ENCODE measurements around the gene EPN1.
A peak's percentile ranks its signal among the peaks of the same experiment; 100 is the strongest.

EPN1 gene

DNA sequence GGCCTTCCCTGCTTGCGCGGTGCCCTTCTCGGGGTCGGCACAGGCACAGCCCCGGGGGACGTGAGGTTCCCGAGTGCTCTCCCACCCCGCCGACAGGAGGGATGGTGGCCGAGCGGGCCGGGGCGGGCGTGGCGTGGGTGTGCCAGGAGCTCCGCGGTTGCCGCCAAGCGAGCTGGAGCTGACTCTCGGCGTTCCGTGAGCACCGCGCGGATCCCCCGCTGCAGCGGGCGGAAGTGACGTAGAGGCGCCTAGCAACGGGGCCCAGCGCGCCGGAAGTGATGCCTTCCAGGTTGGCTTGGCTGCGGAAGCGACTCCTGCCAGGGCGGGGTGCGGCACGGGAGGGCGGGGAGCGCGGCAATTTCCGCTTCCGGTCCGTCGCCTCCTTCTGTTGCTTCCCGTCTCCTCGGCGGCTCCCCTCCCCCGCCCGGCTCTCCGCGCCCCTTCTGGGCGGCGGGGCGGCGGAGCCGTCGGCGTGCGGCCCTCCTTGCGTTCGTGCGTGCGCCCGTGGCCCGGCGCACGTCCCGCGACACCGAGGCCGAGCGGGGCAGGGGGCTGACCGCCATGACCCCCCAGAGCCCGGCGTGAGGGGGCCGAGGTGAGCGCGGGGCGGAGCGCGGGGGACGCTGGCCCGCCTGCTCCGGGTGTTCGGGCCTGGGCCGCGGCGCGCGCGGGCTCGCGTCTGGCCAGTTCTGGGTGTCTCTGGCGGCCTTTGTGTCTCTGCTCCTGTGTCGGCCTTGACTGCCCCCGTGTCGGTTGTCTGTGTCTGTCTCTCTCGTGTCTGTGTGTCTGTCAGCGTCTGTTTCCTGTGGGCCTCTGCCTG is at the start of gene EPN1:
Gene EPN1 (plus strand): TSS at position 386 of the 820 bp plus-strand sequence. CDS start 3,402 bp downstream, outside the sequence.
- TF ChIP-seq, protein P1, sequence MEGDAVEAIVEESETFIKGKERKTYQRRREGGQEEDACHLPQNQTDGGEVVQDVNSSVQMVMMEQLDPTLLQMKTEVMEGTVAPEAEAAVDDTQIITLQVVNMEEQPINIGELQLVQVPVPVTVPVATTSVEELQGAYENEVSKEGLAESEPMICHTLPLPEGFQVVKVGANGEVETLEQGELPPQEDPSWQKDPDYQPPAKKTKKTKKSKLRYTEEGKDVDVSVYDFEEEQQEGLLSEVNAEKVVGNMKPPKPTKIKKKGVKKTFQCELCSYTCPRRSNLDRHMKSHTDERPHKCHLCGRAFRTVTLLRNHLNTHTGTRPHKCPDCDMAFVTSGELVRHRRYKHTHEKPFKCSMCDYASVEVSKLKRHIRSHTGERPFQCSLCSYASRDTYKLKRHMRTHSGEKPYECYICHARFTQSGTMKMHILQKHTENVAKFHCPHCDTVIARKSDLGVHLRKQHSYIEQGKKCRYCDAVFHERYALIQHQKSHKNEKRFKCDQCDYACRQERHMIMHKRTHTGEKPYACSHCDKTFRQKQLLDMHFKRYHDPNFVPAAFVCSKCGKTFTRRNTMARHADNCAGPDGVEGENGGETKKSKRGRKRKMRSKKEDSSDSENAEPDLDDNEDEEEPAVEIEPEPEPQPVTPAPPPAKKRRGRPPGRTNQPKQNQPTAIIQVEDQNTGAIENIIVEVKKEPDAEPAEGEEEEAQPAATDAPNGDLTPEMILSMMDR (IDR thresholded peaks at IDR 0.05; ENCODE audit: insufficient read depth, low read depth, low read length, missing control alignments): no peak
- peak; percentile 98 for DNase-seq (ENCODE audit: low read depth)
- peak within 1 kb of the TSS; percentile 96 for H3K4me3 ChIP-seq (ENCODE audit: low read depth, low read length)

DNA sequence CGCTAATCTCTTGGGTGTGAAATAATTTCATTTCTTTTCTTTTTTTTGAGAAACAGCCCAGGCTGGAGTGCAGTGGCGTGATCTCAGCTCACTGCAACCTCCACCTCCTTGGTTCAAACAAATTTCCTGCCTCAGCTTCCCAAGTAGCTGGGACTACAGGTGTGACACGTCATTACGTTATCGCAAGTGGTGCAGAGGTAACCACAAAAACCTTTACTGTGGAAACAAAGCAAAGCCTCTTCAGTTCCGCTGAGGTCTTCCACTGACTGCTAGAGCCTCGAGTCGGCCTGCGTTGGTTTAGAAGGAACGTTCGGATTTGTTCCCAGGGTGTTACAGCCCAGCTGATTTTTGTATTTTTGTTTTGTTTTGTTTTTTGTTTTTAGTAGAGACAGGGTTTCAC is 48.7 kb upstream of the EPN1 start:
- H3K4me3 ChIP-seq (ENCODE audit: low read depth, low read length): no peak overlapping the region
- peak; percentile 80 for DNase-seq (ENCODE audit: low read depth)
- TF ChIP-seq, protein P1 (IDR thresholded peaks at IDR 0.05; ENCODE audit: insufficient read depth, low read depth, low read length, missing control alignments): no peak

DNA sequence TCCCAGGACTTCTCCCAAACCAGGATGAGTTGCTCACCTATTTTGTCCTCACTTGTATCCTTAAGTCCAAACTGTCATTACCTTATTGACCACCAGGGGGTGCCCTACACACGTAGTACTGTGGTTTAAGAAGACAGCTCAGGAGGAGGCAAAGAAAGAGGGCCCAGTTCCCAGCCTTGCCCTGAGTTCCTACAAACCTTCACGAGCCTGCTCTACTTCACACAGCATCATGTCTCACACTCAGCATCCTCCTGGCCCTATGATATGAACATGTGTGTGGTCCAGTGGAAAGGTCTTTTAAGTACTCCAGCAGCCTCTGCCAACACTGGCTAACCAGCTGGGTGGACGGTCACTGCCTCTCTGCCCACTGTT is 42.6 kb upstream of the EPN1 start:
- TF ChIP-seq, protein P1 (IDR thresholded peaks at IDR 0.05; ENCODE audit: insufficient read depth, low read depth, low read length, missing control alignments): peak; percentile 74
- DNase-seq (ENCODE audit: low read depth): peak; percentile 98
- no peak overlapping the region for H3K4me3 ChIP-seq (ENCODE audit: low read depth, low read length)

DNA sequence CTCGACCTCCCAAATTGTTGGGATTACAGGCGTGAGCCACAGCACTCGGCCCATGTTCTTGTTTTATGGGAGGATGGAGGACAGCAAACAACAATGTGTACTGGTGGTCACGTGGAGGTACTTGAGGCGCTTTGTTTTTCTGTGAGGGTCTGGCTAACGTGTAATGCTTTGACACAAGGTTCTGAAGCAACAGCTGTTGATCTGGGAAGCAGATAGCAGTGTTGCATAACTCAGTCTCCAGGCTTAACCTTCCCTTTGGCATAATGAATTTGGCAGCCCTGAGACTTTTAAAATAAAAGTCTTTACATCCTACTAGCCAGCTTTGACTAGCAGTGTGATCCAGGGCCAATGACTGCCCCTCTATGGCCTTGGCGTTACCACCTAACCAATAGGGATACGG is 41.2 kb upstream of the EPN1 start:
- DNase-seq (ENCODE audit: low read depth): no peak
- H3K4me3 ChIP-seq (ENCODE audit: low read depth, low read length): peak overlapping the region; percentile 67
- TF ChIP-seq, protein P1 (IDR thresholded peaks at IDR 0.05; ENCODE audit: insufficient read depth, low read depth, low read length, missing control alignments): no peak

DNA sequence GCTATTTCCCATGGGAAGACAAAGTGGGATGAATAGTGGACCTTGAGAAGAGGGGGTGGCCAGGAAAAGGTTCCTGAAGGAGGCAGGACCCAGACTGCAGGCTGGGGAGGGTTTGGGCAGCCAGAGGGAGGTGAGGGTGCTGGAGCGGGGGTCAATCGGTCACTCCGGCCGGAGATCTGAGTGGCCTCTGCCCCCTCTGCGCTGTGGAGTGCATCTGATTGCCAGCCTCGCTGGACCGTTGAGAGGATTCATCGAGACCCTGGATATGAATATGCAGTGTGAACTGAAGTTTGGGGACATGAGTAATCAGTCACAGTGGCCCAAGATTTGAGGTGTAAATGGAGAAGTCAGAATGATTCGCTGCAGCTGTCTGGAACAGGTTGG is 39.7 kb upstream of the EPN1 start:
- TF ChIP-seq, protein P1 (IDR thresholded peaks at IDR 0.05; ENCODE audit: insufficient read depth, low read depth, low read length, missing control alignments): no peak
- DNase-seq (ENCODE audit: low read depth): no peak
- H3K4me3 ChIP-seq (ENCODE audit: low read depth, low read length): peak overlapping the region; percentile 67

DNA sequence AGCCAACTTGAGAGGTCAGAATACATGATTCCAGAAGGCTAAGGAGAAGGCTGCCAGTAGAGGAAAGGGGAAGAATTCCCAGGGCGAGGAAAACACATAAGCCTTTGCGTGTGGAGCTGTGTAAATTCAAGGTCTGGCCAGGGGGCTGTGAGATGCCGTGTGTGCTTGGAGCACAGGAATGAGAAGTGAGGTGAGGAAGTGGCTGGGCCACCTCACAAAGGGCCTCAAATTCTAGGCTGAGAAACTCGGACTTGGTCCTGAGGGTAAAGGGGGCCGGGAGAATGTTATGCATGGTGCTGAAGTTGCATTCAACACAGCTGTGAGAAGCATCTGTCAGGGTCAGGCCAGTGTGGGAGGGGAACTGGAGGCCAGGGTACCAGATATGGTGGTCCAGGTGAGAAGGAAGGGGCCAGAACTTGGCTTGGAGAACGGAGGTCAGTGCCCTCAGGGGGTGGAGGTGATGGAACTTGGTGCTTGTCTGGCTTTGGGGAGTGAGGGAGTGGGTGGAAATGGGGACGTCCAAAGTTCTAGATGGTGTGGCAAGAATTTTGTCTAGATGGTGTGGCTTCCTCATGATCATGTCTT is 39.1 kb upstream of the EPN1 start:
- TF ChIP-seq, protein P1 (IDR thresholded peaks at IDR 0.05; ENCODE audit: insufficient read depth, low read depth, low read length, missing control alignments): no peak
- no peak for DNase-seq (ENCODE audit: low read depth)
- H3K4me3 ChIP-seq (ENCODE audit: low read depth, low read length): peak overlapping the region; percentile 67

All from GM12865 (cell line).